ENCODE results near the gene ADAMTS7. TPM values are rescaled to one million over a fixed set of nuclear protein-coding genes. Genes with fewer than 3 reads are reported as not detected.

Gene ADAMTS7, protein sequence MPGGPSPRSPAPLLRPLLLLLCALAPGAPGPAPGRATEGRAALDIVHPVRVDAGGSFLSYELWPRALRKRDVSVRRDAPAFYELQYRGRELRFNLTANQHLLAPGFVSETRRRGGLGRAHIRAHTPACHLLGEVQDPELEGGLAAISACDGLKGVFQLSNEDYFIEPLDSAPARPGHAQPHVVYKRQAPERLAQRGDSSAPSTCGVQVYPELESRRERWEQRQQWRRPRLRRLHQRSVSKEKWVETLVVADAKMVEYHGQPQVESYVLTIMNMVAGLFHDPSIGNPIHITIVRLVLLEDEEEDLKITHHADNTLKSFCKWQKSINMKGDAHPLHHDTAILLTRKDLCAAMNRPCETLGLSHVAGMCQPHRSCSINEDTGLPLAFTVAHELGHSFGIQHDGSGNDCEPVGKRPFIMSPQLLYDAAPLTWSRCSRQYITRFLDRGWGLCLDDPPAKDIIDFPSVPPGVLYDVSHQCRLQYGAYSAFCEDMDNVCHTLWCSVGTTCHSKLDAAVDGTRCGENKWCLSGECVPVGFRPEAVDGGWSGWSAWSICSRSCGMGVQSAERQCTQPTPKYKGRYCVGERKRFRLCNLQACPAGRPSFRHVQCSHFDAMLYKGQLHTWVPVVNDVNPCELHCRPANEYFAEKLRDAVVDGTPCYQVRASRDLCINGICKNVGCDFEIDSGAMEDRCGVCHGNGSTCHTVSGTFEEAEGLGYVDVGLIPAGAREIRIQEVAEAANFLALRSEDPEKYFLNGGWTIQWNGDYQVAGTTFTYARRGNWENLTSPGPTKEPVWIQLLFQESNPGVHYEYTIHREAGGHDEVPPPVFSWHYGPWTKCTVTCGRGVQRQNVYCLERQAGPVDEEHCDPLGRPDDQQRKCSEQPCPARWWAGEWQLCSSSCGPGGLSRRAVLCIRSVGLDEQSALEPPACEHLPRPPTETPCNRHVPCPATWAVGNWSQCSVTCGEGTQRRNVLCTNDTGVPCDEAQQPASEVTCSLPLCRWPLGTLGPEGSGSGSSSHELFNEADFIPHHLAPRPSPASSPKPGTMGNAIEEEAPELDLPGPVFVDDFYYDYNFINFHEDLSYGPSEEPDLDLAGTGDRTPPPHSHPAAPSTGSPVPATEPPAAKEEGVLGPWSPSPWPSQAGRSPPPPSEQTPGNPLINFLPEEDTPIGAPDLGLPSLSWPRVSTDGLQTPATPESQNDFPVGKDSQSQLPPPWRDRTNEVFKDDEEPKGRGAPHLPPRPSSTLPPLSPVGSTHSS (N-terminal part only)
- 1 to 10 TPM in 3 of 4 donors, under 1 TPM in 1; 0.95 to 4.8 (median 1.7) TPM for total RNA-seq

DNA sequence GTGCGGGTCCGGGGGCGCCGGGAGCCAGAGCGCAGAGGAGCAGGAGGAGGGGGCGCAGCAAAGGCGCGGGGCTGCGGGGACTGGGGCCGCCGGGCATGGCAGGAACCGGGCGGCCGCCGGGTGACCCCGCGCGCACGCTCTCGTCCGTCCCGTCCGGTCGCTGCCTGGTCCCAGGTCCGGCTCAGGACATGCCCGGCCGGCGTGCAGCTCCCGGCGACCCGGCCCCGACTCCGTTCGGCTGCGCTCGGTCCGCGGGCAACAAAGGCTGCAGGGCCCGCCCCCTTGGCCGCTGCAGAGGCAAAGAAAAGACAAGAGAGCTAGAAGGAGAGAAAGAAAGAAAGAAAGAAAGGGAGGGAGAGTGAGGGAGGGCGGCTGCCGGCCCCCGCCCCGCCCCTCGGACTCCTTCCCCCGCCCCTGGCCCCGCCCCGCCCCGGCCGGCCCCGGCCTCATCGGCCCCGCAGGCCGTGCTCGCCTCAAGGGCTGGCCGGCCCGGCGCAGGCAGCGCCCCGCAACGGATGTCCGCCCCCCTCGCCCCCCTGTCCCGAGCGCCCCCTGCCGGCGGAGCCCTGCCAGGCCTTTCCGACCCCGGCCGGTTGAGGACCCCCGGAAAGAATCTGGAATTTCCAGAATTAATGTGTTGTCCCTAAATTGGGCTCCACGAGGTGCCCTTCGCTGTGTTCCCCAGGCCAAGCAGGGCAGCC lies at the start of gene ADAMTS7:
Gene ADAMTS7 (minus strand): TSS at position 341 of the 701 bp plus-strand sequence. CDS start 244 bp downstream, at position 97.
- Histone ChIP-seq H3K36me3 (no peaks in the 10 kb centered on the region), H3K9me3 (no peaks in the 10 kb centered on the region), H3K27me3 (peaks cover 32% of the 10 kb centered on the region), H3K4me1 (peaks cover 0 to 24% (median 18%) of the 10 kb centered on the region in 4 donors), H3K4me3 (peak within 1 kb of the TSS; percentile 58 to 76 (median 60)), H3K27ac (peak within 1 kb of the TSS; percentile 65 to 77 (median 75))
- in situ Hi-C loops (cut with MboI; ENCODE audit: low pct_ligation_motif_present in 1 of 4, low pct_unique_long_range_greater_than_20kb in 1 of 4, low sequenced_read_pairs in 3 of 4) (no loop called here), intact Hi-C loops (cut with DNase I; ENCODE audit: low total_unique reads) (no loop called here)
- peak; percentile 69 for DNase-seq
- TF ChIP-seq POLR2A (IDR thresholded peaks at IDR 0.05) (no peak), POLR2AphosphoS5 (IDR thresholded peaks at IDR 0.05) (no peak), EP300 (IDR thresholded peaks at IDR 0.05; ENCODE audit: low read depth) (no peak)
- TF ChIP-seq, protein P1, sequence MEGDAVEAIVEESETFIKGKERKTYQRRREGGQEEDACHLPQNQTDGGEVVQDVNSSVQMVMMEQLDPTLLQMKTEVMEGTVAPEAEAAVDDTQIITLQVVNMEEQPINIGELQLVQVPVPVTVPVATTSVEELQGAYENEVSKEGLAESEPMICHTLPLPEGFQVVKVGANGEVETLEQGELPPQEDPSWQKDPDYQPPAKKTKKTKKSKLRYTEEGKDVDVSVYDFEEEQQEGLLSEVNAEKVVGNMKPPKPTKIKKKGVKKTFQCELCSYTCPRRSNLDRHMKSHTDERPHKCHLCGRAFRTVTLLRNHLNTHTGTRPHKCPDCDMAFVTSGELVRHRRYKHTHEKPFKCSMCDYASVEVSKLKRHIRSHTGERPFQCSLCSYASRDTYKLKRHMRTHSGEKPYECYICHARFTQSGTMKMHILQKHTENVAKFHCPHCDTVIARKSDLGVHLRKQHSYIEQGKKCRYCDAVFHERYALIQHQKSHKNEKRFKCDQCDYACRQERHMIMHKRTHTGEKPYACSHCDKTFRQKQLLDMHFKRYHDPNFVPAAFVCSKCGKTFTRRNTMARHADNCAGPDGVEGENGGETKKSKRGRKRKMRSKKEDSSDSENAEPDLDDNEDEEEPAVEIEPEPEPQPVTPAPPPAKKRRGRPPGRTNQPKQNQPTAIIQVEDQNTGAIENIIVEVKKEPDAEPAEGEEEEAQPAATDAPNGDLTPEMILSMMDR (IDR thresholded peaks at IDR 0.05), result peak; percentile 54 to 76 (median 60)
- WGBS, 2 donors (ENCODE audit: low coverage in 1 of 2), result 0 to 1% methylated on average over 13 to 59 of the region's 73 CpGs

DNA sequence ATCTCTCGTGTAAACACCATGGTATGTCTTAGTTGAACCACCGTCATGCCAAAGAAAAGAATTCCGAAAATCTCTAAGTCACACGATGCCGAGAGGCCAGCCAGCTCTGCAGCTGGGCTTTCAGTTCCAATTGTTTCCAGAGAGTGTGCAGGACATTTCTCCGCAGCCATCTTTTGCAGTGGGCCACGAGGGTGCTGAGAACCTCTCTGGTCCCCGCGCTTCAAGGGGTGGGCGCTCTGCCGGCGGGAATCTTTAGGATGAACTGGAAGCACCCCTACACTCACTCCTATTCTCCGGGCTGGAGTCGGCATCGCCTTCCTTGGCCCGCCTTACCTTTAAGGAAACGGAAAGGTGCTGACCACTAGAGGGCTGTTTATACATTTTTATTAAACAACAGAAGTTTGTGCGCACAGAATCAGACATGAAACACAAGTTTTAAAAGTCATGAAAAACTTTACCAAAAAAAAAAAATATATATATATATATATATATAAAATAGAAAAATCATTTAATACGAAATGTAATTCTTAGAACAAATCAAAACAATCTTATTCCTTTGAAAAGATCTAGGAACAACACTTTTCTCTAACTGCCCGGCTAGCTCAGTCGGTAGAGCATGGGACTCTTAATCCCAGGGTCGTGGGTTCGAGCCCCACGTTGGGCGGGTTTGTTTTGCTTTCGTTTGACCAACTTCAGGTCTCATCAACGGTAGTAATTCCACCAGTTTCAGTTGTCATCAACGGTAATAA lies 48.9 kb upstream of the ADAMTS7 start:
- H3K9me3 ChIP-seq, result no peaks in the 10 kb centered on the region
- TF ChIP-seq, protein P1 (IDR thresholded peaks at IDR 0.05), result peak; percentile 51 to 69 (median 62)
- TF ChIP-seq POLR2A (IDR thresholded peaks at IDR 0.05), result no peak
- TF ChIP-seq EP300 (IDR thresholded peaks at IDR 0.05; ENCODE audit: low read depth), result no peak
- no peak for TF ChIP-seq POLR2AphosphoS5 (IDR thresholded peaks at IDR 0.05)
- H3K4me1 ChIP-seq, result peaks cover 0 to 8% (median 3%) of the 10 kb centered on the region in 4 donors
- in situ Hi-C loops (cut with MboI; ENCODE audit: low pct_ligation_motif_present in 1 of 4, low pct_unique_long_range_greater_than_20kb in 1 of 4, low sequenced_read_pairs in 3 of 4), result no loop called here
- H3K4me3 ChIP-seq, result peak overlapping the region in 3 of 4 donors; percentile 46 to 67 (median 47)
- no peaks in the 10 kb centered on the region for H3K36me3 ChIP-seq
- WGBS, 2 donors (ENCODE audit: low coverage in 1 of 2), result 1 to 2% methylated on average over 20 to 28 of the region's 28 CpGs
- peak; percentile 77 for DNase-seq
- intact Hi-C loops (cut with DNase I; ENCODE audit: low total_unique reads), result no loop called here
- peak overlapping the region; percentile 59 to 77 (median 70) for H3K27ac ChIP-seq
- H3K27me3 ChIP-seq, result no peaks in the 10 kb centered on the region

DNA sequence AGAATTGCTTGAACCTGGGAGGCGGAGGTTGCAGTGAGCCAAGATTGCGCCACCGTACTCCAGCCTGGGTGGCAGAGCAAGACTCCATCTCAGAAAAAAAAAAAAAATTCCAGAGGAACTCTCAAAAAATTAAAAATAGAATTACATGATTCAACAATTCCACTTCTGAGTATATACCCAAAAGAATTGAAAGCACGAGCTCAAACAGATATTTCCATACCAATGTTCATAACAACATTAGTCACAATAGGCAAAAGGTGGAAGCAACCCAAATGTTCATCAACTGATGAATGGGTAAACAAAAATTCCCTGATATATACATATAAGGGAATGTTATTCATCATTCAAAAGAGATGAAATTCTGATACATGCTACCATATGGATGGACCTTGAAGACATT lies 44.5 kb upstream of the ADAMTS7 start:
- Histone ChIP-seq H3K4me1 (peaks cover 0 to 8% (median 3%) of the 10 kb centered on the region in 4 donors), H3K27me3 (no peaks in the 10 kb centered on the region), H3K4me3 (no peak overlapping the region), H3K9me3 (no peaks in the 10 kb centered on the region), H3K36me3 (no peaks in the 10 kb centered on the region), H3K27ac (no peak overlapping the region)
- TF ChIP-seq POLR2A (IDR thresholded peaks at IDR 0.05) (no peak), POLR2AphosphoS5 (IDR thresholded peaks at IDR 0.05) (no peak), EP300 (IDR thresholded peaks at IDR 0.05; ENCODE audit: low read depth) (no peak)
- DNase-seq, result no peak
- 57 to 63% methylated on average over 1 to 4 of the region's 4 CpGs for WGBS, 2 donors (ENCODE audit: low coverage in 1 of 2)
- intact Hi-C loops (cut with DNase I; ENCODE audit: low total_unique reads) (no loop called here), in situ Hi-C loops (cut with MboI; ENCODE audit: low pct_ligation_motif_present in 1 of 4, low pct_unique_long_range_greater_than_20kb in 1 of 4, low sequenced_read_pairs in 3 of 4) (no loop called here)
